HG03139 (cell line): Measurements from ENCODE around the gene SRGAP2.
"Not testable (repeated sequence)": the region's sequence is repeated elsewhere in the genome, so short reads cannot be mapped to it uniquely, and the experiment has no call there.

ENCODE experiments used
- ATAC-seq: cut with Tn5 transposase; IDR thresholded peaks from one replicate; pipeline ENCODE4 v1.9.1; 2021; ENCODE audit not compliant: unreplicated experiment

The SRGAP2 gene

DNA sequence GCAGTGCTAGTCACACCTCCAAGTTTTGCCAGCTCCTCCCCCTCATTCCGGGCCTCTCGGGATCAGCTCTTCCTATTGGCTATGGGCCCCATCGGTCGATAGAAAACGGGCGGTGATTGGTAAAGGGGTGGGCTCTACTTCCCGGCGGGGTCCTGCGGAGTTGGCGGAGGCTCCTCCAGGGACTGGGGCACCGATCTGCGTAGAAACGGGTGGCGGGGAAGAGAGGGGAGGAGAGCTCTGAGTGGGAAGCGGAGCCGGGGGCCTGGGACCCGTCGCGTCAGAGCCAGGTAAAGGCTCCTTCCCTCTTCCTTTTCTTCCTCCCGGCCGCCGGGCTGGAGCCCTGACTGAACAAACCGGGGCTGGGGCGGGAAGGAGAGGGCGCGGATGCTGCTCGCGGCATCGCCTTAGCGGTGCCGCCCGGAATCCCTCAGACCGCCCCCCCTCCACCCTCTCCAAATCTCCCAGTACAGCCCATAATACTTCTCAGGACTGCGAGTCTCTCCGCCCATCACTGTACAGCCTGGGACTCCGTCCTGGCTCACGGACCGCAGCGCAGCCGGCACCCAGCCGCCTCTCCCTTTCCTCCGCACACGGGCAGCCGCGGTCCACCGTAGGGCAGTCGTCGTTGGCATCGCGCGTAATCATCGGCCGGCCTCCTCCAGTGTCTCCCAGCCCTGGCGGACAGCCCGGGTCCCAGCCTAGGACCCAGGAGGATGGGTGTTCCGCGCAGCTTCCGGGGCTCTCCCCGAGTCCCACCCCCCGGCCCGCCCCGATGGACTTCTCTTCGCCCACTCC is at the start of gene SRGAP2:
Gene SRGAP2 (plus strand): TSS at position 178 of the 795 bp plus-strand sequence. CDS start 2,430 bp downstream, outside the sequence.
- ATAC-seq: peak; percentile 5

DNA sequence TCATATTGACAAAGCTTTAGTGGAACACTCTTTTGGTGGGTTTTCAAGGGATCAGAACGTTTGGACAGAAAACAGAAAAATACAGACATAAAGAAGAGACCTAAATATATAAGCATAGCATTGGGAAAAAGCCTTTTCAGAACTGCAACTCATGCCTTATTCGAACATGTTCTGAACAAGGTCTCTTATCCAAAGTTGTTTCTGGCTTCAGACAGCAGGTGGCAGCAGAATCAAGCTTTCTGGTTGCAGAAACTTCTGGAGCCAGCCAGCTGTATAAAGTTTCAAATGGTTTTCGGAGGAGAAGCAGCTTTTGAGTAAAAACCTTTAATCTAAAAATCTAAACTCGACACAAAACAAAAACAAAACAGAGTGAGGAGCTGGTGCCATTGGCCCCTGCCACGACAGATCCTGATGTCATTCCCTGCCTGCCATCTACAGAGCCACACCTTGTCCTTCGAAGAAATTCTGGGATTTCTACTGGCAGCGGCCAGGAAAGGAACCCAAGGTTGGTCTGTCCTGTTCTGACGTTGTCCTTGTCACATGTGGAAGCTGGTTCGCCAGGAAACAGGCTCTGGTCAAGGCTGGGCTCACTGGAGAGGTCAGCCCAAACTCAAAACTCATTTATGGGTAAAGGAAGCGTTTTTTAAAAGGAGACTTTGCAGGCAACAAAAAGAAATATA is 35.9 kb upstream of the SRGAP2 start:
- ATAC-seq: peak; percentile 56

- ATAC-seq: not testable (repeated sequence)
Measured at GRCh38 chr1:206169794-206170193, 33.5 kb upstream of the SRGAP2 start.

- not testable (repeated sequence) for ATAC-seq
Measured at GRCh38 chr1:206173110-206173719, 30.1 kb upstream of the SRGAP2 start.

GRCh38 chr1:206174182-206174868 is 29.0 kb upstream of the SRGAP2 start:
- ATAC-seq: not testable (repeated sequence)

DNA sequence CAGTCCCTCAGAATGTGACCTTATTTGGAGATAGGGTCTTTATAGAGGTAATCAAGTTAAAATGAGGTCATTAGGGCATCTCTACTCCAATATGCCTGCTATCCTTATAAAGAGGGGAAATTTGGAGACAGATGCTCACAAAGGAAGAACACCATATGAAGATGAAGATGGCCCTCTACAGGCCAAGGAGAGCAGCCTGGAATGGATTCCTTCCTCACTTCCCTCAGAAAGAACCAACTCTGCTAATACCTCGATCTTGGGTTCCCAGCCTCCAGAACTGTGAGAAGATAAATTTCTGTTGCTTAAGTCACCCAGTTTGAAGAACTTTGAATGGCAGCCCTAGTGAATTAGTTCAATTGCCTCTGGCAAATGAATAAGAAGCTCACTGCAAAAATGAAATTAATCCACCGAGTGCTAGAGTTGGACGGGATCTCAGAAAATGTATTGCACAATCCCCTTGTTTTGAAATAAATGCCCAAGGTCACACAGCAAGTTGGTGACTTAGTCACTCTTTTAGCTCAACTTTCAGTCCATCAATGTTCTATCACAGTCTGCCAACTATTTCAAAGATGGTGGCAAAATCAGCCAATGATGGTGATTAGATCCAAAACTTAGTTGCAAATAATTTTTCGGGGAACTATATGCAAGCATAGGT is 27.8 kb upstream of the SRGAP2 start:
- ATAC-seq: not testable (repeated sequence)

- ATAC-seq: not testable (repeated sequence)
Measured at GRCh38 chr1:206176114-206176502, 27.2 kb upstream of the SRGAP2 start.

- not testable (repeated sequence) for ATAC-seq
Measured at GRCh38 chr1:206178061-206178989, 25.0 kb upstream of the SRGAP2 start.

- not testable (repeated sequence) for ATAC-seq
Measured at GRCh38 chr1:206179666-206180065, 23.7 kb upstream of the SRGAP2 start.

GRCh38 chr1:206182368-206183317 is 20.7 kb upstream of the SRGAP2 start:
- ATAC-seq: not testable (repeated sequence)

DNA sequence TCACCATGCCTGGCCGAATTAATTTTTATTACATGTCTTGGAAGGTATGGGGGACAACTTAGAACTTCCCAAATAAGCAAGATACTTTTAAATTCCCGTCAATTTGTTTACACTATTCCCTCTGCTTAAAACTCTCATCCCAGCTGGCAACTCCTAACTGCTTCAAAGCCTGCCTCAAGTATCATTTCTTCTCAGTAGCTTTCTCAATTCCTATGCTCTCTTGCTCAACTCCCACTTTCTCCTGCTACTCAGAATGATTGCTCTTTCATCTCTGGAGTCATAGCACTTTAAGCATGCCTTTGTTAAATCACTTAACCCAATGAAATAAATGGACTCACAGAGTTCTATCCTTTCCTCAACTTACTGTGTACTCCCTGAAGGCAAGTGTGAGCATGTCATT is 19.6 kb upstream of the SRGAP2 start:
- ATAC-seq: not testable (repeated sequence)

DNA sequence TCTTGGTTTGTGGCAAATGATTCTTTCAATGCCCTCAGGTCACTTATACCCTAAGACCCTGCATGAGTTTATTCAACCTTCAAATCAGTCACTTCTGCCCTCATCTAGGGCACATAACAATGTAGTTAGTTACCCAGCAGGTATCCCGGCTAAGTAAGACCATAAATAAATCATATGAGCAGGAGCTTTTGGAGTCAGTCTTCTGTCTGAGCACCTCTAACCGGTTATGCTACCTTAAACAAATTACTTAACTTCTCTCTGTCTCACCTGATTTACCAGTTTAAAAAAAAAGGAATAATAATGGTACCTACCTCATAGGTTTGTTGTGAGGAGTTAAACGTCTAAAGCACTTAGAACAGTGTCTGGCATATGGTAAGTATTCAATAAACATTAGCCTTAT is 17.6 kb upstream of the SRGAP2 start:
- not testable (repeated sequence) for ATAC-seq

- ATAC-seq: not testable (repeated sequence)
Measured at GRCh38 chr1:206186826-206187225, 16.5 kb upstream of the SRGAP2 start.

- not testable (repeated sequence) for ATAC-seq
Measured at GRCh38 chr1:206195182-206195581, 8.2 kb upstream of the SRGAP2 start.

DNA sequence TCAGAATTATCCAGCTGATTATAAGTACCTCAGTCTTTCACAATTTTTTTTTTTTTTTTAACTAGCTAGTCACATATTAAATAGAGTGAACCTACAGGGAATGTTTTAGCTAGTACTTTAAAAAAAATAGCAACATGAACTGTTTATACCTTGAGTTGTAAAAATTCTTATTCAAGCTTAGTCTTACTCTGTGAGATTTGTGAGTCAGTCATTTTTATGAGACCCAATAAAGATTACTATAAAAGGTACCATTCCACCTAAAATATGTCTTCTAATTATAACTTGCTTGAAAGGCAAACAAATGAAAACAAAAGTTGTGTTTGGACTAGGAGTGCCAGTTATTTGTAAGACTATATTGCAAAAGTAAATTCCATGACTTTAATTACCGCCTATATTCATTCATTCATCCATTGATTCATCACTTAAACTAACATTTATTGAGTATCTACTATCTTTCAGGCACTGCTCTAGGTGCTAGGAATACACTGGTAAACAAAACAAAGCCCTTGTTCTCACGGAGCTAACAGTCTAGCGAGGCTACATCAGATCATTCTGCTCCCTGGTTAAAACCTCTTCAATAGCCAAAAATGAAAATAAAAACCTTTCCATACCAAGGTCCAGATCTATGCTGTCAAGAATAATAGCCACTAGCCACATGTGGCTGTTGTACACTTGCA is 6.5 kb upstream of the SRGAP2 start:
- not testable (repeated sequence) for ATAC-seq

DNA sequence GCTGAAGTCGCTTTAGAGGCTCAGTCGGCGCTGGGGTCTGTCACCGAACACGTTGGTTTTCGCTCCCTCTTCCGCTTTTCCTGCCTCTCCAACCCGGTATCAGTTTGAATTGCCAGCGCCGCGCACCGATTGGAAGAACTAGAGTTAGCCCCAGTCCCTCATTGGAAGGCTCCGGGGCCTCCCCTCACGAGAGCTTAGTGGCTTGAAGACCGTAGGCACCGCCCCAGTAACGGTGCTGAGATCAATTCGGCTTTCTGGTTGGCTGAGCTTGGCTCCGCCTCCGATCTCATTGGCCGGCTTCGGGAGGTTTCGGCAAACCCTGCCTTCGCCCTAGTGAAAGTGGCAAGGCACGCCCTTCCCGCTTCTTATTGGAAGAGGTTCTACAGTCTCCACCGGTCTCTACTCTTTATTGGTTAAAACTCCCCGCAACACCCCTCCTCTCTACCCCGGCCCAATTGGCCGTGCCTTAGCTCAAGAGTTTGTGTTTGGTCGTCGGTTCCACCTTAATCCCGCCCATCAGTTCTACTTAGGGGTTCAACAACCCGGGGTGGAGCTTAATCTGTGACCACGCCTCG is 465 bp upstream of the SRGAP2 start, which contains the start of gene FAM72A:
Gene FAM72A (minus strand): TSS at position 51 of the 575 bp plus-strand sequence. CDS start 814 bp downstream, outside the sequence.
- peak; percentile 77 for ATAC-seq

- ATAC-seq: not testable (repeated sequence)
Measured at GRCh38 chr1:206204159-206204511, 794 bp downstream of the SRGAP2 start.
